Measurements from ENCODE around the gene TRPM8. TPM values are rescaled to one million over a fixed set of nuclear protein-coding genes. Genes with fewer than 3 reads are reported as not detected.
"Not testable (repeated sequence)": the region's sequence is repeated elsewhere in the genome, so short reads cannot be mapped to it uniquely, and the experiment has no call there.

Gene TRPM8
- not detected for total RNA-seq
- polyA plus RNA-seq, result not detected
- long read RNA-seq, donor 1, result 0 reads
- long read RNA-seq, donor 2, result 0 reads

DNA sequence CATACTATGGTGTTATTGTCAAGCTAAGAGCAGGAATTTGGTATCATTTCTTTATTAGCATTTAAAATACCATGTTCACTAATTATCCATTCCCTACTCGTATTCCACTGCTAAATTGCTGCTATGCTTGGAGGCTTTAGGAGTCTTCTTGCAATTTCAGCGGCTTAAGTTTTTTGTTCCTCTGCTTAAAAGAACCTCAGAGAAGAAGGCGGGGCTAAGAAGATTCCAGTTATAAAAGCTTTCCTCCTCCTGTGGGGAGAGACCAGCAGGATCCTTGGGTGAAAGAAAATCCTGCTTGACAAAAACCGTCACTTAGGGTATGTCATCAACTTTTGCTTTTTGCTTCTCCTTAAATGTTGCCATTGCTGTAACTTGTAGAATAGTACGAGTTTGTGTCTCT lies at the start of gene TRPM8:
Gene TRPM8 (plus strand): TSS at position 258 of the 400 bp plus-strand sequence. CDS start 9,165 bp downstream, outside the sequence.
- ATAC-seq (no peak), DNase-seq (no peak)
- WGBS, 3 donors, result 23 to 30% (median 25%) methylated on average over 5 of the region's 5 CpGs
- Histone ChIP-seq H3K4me3 (no peak within 1 kb of the TSS), H3K36me3 (ENCODE audit: insufficient read depth in 1 of 2, low read depth in 1 of 2) (no peaks in the 10 kb centered on the region), H3K9me3 (no peaks in the 10 kb centered on the region), H3K4me1 (no peaks in the 10 kb centered on the region), H3K27ac (no peak within 1 kb of the TSS), H3K27me3 (ENCODE audit: insufficient read depth in 3 of 3, low read length in 2 of 3) (peaks cover 0 to 4% (median 2%) of the 10 kb centered on the region in 3 donors)
- intact Hi-C loops (cut with DNase I), result no loop called here
- TF ChIP-seq, protein P1, sequence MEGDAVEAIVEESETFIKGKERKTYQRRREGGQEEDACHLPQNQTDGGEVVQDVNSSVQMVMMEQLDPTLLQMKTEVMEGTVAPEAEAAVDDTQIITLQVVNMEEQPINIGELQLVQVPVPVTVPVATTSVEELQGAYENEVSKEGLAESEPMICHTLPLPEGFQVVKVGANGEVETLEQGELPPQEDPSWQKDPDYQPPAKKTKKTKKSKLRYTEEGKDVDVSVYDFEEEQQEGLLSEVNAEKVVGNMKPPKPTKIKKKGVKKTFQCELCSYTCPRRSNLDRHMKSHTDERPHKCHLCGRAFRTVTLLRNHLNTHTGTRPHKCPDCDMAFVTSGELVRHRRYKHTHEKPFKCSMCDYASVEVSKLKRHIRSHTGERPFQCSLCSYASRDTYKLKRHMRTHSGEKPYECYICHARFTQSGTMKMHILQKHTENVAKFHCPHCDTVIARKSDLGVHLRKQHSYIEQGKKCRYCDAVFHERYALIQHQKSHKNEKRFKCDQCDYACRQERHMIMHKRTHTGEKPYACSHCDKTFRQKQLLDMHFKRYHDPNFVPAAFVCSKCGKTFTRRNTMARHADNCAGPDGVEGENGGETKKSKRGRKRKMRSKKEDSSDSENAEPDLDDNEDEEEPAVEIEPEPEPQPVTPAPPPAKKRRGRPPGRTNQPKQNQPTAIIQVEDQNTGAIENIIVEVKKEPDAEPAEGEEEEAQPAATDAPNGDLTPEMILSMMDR (IDR thresholded peaks at IDR 0.05), result no peak

DNA sequence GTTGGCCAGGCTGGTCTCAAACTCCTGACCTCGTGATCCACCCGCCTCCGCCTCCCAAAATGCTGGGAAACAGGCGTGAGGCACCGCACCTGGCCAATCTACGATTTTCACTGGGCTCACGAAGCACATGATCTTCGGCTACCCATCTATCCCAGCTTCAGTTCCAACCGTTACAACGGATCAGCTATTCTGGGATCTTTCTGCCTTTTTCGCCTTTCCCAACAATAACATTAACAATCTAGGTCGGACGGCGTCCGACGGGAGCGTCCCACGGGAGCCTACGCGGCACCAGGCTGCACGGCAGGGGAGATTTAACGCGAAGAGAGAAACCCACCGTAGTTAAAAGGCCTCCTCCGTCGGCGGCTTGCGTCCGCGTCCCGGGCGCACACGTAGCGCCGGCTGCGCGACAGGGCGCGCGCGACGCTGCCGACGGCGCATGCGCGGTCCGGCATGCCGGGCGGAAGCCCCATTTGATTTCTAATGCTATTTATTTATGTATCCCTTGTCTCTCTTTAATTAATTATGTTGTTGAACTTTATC lies 49.1 kb upstream of the TRPM8 start, which contains the start of gene MSL3B:
Gene MSL3B (minus strand): TSS at position 394 of the 540 bp plus-strand sequence.
- peak within 1 kb of the TSS; percentile 63 for H3K4me3 ChIP-seq
- ATAC-seq (no peak), DNase-seq (peak in 1 of 2 donors; percentile 26)
- H3K9me3 ChIP-seq, result peaks cover 16% of the 10 kb centered on the region
- intact Hi-C loops (cut with DNase I), result no loop called here
- H3K36me3 ChIP-seq (ENCODE audit: insufficient read depth in 1 of 2, low read depth in 1 of 2), result no peaks in the 10 kb centered on the region
- peaks cover 0 to 28% (median 3%) of the 10 kb centered on the region in 3 donors for H3K27me3 ChIP-seq (ENCODE audit: insufficient read depth in 3 of 3, low read length in 2 of 3)
- no peak within 1 kb of the TSS for H3K27ac ChIP-seq
- TF ChIP-seq, protein P1 (IDR thresholded peaks at IDR 0.05), result no peak
- WGBS, 3 donors, result 8 to 11% (median 10%) methylated on average over 50 of the region's 50 CpGs
- no peaks in the 10 kb centered on the region for H3K4me1 ChIP-seq

DNA sequence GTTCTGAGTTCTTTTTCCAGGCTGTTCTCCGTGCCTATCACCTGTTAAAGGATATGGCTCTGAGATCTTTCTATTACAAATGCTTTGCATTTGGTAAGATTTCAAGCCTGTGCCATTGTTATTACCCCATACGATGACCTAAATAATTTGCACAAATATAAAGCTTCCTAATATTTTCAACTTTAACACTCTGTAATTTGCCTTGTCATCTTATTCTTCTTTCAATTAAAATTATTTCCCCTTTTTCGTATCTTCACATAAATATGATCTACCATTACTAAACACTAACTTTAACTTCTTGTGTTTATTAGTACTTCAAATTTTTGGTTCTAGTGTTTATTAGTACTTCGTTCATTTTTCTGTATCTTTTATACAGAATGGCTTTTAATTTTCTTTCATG lies 45.7 kb upstream of the TRPM8 start:
- peaks cover 0 to 28% (median 3%) of the 10 kb centered on the region in 3 donors for H3K27me3 ChIP-seq (ENCODE audit: insufficient read depth in 3 of 3, low read length in 2 of 3)
- TF ChIP-seq, protein P1 (IDR thresholded peaks at IDR 0.05), result no peak

DNA sequence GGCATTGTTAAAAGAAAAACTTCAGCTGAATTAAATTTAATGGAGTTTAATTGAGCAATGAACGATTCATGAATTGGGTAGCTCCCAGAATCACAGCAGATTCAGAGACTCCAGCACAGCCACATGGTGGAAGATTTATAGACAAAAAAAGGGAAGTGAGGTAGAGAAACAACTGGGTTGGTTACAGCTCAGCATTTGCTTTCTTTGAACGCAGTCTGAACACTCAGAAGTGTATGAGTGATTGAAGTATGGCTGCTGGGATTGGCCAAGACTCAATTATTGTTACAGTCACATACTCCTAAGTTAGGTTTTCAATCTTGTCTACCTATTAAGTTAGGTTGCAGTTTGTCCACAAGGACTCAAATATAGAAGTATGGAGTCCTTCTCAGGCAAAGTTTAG lies 45.0 kb upstream of the TRPM8 start:
- intact Hi-C loops (cut with DNase I); H3K36me3 ChIP-seq (ENCODE audit: insufficient read depth in 1 of 2, low read depth in 1 of 2); DNase-seq; H3K27ac ChIP-seq; H3K4me3 ChIP-seq; ATAC-seq; H3K4me1 ChIP-seq: not testable (repeated sequence)
- H3K9me3 ChIP-seq, result peaks cover 16% of the 10 kb centered on the region
- H3K27me3 ChIP-seq (ENCODE audit: insufficient read depth in 3 of 3, low read length in 2 of 3), result peaks cover 0 to 28% (median 3%) of the 10 kb centered on the region in 3 donors
- WGBS, 3 donors, result 36 to 42% (median 38%) methylated on average over 2 of the region's 2 CpGs

More for the DNA sequence above, 45.7 kb upstream of the TRPM8 start:
- WGBS, 3 donors, result 64 to 68% (median 66%) methylated on average over 4 of the region's 4 CpGs
- intact Hi-C loops (cut with DNase I), result no loop called here
- no peak for DNase-seq
- Histone ChIP-seq H3K36me3 (ENCODE audit: insufficient read depth in 1 of 2, low read depth in 1 of 2) (no peaks in the 10 kb centered on the region), H3K9me3 (peaks cover 16% of the 10 kb centered on the region), H3K27ac (no peak overlapping the region), H3K4me1 (no peaks in the 10 kb centered on the region), H3K4me3 (no peak overlapping the region)
- no peak for ATAC-seq

DNA sequence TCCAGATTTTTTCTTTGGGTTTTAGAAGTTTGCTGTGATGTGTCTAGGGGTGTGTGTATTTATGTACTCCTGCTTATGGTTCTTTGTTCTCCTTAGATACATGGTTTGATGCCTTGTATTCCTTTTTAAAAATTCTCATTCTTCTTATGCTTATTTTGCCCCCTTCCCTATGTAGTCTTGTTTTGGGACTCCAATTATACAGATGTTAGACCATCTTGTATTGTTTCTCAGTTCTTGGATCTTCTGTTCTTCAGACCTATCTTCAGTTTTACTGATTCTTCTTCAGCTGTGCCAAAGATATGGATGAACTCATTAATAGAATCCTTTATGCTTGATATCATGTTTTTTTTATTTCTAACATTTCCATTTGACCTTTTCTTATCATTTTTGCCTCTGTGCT lies 34.8 kb upstream of the TRPM8 start:
- Histone ChIP-seq H3K4me3 (no peak overlapping the region), H3K4me1 (no peaks in the 10 kb centered on the region), H3K36me3 (ENCODE audit: insufficient read depth in 1 of 2, low read depth in 1 of 2) (no peaks in the 10 kb centered on the region), H3K27ac (no peak overlapping the region), H3K27me3 (ENCODE audit: insufficient read depth in 3 of 3, low read length in 2 of 3) (no peaks in the 10 kb centered on the region), H3K9me3 (peaks cover 24% of the 10 kb centered on the region)
- ATAC-seq (no peak), DNase-seq (no peak)
- TF ChIP-seq, protein P1 (IDR thresholded peaks at IDR 0.05), result no peak
- intact Hi-C loops (cut with DNase I), result no loop called here

Measured in psoas muscle (tissue), 8 donors.